GM19452 (cell line): ENCODE results near the gene RNU1-3.
"Not testable (repeated sequence)": the region's sequence is repeated elsewhere in the genome, so short reads cannot be mapped to it uniquely, and the experiment has no call there.

ENCODE experiments used
- ATAC-seq: cut with Tn5 transposase; IDR thresholded peaks from one replicate; pipeline ENCODE4 v1.9.1; 2021; ENCODE audit not compliant: unreplicated experiment

RNU1-3 gene

DNA sequence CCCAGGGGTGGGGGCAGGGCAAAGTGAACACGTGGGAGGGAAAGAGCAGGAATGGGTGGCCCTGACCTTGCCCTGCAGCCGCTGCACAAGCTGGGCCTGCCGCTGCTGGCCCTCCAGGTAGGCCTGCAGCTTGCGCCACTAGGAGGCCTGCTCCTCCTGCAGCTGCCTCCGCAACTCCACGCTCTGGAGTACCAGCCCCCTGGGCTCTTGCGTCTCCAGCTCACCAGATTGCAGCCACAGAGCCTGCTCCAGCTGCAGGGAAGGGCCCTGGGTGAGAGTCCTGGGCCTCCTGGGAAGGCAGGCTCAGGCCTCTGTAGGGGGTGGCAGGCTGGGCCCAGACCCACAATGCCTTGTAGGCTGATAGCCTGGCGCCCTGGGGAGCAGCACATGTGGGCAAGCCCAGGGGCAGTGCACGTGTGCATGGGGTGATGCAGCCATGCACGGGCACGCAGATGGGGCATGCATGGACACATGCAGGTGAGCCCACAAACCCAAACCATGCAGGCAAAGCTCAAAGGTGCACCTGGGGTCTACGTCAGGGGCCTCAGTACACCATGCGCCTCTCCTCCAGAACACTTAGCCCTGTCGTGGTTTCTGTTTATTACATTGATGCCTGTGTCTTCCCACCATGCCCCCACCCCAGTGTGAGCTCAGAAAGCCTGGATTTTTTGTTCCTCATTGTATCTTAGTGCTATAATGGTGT, 9.6 kb downstream of the RNU1-3 start:
- ATAC-seq, result not testable (repeated sequence)

DNA sequence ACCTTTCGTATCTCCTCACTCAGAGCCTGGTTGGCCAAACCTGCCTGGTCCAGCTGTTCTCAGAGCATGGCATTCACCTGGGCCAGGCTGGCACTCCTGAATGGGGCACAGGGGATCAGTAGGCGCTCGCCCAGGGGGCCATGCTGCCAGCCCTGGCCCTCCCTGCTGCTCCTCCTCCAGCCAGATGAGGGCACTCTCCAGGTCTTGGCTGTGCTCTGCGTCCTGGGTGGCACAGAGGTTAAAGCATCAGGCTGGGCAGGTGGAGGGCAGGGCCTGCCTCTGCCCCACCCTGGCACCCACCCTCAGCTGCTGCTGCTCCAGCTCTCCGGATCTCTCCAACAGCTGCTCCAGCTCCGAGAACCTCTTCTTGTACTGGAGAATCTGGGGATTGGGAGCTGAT, 10.2 kb downstream of the RNU1-3 start:
- ATAC-seq, result not testable (repeated sequence)

DNA sequence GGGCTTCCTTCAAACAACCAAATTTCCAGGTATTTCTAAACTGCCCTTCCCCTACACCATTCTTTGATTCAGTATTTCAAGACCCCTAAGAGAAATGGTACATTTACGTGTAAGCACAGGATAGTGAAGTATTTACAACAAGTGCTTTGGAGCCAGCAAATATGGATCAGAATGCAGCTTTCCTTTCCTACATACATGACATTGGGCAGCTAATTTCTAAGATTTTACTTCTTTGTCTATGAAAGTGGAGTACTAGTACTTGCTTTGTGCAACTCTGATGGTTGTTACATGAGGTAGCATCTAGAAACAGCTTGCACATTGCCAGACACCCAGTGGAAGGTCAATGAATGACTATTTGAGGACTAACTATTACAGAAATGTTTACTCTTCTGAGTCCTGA, 15.2 kb downstream of the RNU1-3 start:
- ATAC-seq, result not testable (repeated sequence)

DNA sequence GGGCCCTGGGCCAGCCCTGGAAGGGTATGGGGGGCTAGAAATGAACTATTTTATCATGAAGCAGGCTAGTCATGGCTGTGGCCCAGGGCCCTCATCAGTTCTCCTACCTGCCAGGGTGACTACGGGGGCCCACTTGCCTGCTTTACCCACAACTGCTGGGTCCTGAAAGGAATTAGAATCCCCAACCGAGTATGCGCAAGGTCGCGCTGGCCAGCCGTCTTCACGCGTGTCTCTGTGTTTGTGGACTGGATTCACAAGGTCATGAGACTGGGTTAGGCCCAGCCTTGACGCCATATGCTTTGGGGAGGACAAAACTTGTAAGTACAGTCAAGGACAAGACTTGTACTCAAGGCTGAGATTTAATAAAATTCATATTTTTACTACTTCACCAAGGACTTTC, 16.8 kb downstream of the RNU1-3 start:
- not testable (repeated sequence) for ATAC-seq

DNA sequence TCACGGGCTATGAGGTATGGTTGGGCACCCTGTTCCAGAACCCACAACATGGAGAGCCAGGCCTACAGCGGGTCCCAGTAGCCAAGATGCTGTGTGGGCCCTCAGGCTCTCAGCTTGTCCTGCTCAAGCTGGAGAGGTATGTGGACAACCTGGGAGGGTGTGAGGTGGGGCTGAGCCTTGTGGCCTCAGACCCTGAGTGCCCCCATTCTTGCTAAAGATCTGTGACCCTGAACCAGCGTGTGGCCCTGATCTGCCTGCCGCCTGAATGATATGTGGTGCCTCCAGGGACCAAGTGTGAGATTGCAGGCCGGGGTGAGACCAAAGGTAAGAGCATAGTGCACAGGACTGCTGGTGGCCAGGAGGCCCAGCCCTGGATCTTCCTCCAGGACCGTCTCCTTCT, 17.4 kb downstream of the RNU1-3 start:
- ATAC-seq, result not testable (repeated sequence)

DNA sequence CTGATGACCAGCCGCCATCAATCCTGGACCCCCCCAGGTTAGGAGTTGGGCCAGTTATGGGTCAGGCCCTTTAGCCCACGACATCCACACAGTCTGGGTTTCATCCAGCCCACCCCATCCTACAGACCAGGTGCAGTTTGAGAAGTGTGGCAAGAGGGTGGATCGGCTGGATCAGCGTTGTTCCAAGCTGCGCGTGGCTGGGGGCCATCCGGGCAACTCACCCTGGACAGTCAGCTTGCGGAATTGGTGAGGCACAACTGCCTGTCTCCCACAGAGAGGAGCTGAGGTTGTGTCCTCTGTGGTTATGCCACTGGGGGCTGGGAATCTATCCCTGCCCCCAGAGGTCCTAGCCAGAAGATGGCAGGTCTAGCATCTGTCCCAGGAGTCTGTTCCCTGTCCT, 18.0 kb downstream of the RNU1-3 start:
- ATAC-seq, result not testable (repeated sequence)

DNA sequence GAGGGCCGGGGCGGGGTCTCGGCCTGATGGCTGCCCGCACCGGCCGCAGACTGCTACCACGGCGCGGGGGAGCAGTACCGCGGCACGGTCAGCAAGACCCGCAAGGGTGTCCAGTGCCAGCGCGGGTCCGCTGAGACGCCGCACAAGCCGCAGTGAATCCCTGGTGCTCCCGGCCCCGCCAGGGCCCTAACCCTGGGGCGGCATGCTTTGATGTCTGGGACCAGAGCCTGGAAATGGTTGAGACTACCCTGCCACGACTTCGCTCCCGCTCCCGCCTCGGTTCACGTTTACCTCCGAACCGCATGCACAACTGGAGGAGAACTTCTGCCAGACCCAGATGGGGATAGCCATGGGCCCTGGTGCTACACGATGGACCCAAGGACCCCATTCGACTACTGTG, 18.5 kb downstream of the RNU1-3 start:
- not testable (repeated sequence) for ATAC-seq

DNA sequence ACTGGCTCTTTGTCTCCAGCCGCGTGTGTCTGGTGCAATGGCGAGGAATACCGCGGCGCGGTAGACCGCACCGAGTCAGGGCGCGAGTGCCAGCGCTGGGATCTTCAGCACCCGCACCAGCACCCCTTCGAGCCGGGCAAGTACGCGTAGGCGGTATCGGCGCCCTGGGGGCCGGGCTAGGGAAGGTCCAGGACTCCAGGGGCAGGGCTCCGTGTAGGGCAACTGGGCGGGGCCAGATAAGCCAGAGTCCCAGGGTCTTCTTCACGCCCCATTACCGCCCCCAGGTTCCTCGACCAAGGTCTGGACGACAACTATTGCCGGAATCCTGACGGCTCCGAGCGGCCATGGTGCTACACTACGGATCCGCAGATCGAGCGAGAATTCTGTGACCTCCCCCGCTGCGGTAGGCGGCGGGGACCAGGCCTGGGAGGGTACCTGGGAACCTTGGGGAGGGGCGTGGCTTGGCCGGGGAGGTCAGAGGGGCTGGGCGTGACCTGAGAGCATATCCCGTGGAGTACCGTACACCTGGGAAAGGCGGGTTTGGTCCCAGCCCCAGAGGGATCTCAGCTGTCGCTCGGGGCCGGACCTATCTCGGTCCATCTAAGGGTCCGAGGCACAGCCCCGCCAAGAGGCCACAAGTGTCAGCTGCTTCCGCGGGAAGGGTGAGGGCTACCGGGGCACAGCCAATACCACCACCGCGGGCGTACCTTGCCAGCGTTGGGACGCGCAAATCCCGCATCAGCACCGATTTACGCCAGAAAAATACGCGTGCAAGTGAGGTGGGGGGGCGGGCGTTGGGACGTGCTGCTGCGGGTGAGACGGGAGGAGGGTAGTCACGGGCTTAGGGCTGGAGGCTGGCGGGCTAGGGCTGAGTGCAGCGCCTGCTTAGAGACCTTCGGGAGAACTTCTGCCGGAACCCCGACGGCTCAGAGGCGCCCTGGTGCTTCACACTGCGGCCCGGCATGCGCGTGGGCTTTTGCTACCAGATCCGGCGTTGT, 19.3 kb downstream of the RNU1-3 start:
- not testable (repeated sequence) for ATAC-seq

DNA sequence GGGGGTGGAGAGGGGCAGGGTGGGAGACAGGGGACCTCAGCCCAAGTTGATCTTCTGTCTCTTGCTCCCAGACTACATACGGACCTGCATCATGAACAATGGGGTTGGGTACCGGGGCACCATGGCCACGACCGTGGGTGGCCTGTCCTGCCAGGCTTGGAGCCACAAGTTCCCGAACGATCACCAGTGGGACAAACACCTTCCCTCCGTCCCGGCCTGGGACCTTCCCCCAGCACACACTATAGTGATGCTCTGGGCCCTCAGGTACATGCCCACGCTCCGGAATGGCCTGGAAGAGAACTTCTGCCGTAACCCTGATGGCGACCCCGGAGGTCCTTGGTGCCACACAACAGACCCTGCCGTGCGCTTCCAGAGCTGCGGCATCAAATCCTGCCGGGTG, 20.0 kb downstream of the RNU1-3 start:
- not testable (repeated sequence) for ATAC-seq

DNA sequence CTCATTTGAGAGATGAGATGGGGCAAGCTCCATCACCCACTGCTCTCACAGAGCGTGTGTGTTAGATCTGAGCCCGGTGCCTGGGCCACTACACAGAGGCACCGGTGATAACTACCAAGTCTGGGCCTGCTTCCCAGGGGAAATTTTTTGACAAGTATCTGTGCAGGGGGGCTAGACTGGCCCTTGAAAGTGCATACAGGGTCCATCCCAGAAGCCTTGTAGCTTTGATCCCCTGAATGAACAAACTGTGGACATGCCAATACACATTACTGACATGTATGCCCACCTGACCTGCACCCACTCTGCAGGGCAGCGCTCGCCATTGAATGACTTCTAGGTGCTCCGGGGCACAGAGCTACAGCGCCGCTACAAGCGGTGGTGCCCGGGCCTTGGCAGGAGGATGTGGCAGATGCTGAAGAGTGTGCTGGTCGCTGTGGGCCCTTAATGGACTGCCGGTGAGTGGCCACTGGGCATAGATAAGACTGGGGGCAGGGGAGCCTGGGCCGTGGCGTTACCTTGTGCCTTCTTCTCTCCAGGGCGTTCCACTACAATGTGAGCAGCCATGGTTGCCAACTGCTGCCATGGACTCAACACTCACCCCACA, 20.6 kb downstream of the RNU1-3 start:
- not testable (repeated sequence) for ATAC-seq

DNA sequence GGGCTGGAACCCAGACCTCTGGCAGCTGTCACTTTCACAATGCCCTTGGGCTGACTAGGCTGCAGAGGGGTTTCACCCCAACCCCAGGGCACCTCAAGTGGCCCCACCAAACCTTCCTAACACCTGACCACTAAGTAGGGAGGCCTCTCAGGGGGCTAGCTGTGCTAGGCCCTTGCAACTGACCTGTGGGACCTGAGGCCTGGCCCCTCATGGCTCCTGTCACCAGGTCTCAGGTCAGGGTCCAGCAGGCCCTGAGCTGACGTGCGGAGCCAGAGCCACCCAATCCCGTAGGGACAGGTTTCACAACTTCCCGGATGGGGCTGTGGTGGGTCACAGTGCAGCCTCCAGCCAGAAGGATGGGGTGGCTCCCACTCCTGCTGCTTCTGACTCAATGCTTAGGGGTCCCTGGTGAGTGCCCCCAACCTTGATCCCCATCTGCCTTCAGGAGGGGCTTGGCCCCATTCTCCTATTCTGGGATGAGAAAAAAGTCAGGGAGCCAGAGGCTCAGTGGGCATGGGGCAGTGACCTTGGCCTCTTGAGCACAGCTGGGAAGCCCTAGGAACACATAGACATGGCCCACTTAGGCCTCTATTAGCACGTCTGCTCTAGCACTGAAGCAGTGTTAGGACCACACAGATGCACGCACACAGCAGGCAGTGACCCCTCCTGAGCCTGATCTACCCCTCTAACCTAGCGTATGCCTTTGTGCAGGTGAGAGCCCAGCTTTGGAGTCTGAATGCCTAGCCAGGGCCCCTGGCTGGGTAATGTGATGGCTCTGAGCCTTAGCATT, 21.3 kb downstream of the RNU1-3 start:
- not testable (repeated sequence) for ATAC-seq

DNA sequence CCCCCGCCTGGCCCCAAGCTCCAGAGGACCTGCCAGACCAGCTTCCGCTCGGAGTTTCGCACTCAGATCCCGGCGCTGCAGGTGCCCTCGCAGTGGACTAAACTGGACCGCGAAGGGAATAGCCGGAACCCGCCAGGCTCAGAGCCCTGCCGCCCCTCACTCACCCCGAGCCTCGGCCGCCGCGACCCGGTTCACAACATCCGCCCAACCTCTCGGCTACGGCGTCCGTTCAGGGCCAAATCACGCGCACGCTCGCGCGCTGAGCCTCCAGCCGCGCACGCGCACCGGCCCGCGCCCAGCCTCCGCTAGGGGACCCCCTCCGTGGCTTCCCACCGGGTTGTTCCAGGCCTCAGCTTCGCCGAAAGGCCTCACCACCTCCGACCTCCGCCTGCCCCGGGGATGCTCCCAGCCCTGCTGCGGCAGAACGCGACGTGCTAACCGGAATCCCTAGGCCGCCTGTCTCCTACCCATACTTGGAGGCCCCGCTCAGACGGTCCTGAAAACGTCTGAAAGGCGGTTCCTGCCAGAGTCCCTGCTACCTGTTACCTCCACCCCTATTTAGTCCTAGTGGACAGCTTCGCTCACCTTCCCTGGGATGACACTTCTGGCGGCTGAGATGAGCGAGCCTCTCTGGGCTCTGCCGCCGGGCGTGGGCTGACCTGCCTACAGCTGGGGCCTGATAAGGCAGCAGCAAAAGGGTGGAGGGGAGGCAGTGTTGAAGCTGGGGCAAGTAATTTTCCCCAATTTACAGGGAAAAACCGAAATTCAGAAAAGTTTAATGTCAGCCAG, 22.1 kb downstream of the RNU1-3 start:
- peak; percentile 71 for ATAC-seq

DNA sequence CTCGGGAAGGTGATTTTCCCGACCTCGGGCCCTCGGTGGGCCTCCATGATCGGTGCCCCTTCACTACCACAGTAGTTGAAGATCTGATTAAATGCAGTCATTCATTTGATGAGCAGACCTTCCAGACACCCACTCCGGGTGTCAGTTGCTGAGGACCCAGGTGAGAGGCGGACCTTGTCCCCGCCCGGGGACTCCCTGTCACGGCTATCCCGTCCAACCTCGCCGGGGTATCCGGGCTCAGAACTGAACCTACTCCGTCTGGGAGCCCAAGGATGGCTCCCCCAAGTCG, 22.6 kb downstream of the RNU1-3 start:
- ATAC-seq, result peak; percentile 37

DNA sequence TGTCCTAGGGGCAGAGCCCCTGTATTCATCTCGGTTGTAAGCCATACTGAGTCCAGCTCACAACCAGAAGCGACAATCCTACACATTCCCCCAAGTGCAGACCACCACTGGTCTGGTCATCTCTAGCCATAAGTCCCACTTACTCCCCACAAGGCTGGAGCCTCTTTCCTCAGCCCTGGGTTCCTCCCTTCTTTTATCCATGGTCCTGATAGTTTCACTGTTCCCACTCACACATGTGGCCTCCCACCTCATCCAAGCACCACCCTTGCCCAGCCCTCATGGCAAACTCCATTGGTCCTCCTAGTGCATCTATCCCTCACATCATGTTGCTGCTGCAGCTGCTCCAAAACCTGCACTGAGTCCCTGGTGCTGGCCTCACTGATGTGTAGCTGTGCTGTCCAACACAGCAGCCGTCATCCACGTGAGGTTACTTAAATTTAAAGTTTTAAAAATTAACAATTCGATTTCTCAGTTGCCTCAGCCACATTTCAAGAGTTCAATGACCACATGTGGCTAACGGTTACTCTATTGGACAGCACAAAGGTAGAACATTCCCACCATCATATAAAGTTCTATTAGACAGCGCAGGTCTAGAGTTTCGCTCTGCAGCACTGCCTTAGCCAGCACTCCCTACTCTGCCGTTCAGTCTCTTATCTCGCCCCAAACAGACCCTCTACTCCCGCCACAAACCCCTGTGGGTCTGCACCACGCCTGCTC, 23.1 kb downstream of the RNU1-3 start:
- peak; percentile 4 for ATAC-seq

DNA sequence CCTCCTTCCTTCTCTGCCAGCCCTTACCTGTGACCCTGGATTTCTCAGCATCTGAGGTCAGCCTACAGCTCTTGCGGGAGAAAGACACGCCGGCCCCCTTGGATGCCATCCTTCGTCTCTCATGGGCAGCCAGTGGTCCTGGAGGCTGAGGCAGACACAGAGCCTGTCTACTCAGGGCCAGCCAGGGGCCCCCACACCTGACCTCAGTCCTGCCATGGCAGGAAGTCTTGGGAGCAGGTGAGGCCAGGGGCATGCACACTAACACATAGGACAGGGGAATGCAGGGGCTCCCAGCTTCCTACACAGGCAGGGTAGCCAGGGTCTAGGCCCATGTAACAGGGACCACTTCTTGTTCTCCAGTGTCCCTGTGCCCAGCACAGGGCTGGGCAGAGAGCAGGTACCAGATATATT, 23.7 kb downstream of the RNU1-3 start:
- not testable (repeated sequence) for ATAC-seq

DNA sequence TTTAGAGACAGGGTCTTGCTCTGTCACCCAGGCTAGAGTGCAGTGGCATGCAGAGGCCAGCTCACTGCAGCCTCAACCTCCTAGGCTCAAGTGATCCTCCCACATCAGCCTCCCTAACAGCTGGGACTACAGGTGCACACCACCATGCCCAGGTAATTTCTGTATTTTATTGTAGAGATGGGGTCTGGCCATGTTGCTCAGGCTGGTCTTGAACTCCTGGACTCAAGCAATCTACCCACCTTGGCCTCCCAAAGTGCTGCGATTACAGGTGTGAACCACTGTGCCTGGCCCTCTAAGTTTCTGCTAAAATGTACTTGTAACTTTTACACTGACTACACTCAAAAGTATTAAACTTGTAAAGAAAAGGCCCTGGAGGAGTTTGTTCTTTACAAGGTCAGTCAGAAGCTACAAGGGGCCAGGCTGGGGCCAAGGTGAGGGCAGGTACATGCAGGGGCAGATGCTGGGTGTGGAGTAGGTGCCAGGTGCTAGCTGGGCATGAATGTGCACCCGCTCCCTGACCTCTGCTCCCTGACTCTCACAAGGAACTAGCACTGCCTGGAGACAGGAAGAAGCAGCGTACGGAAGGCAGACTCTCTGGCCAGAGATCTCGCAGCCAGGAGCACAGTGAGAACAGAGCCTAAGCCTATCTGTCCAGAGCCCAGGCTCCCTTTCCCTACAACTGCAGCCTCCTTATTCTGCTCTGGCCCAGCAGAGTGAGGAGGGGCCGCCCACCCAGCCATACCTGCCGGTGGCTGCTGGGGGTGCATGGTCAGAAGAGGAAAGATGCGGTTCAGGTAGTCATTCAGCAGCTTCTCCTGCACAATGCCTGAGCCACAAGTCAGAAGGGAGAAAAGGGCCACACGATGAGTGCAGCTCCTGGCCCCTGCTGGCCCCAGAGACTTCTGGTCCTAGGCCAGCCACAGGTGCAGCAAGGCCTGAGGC, 24.5 kb downstream of the RNU1-3 start:
- not testable (repeated sequence) for ATAC-seq

DNA sequence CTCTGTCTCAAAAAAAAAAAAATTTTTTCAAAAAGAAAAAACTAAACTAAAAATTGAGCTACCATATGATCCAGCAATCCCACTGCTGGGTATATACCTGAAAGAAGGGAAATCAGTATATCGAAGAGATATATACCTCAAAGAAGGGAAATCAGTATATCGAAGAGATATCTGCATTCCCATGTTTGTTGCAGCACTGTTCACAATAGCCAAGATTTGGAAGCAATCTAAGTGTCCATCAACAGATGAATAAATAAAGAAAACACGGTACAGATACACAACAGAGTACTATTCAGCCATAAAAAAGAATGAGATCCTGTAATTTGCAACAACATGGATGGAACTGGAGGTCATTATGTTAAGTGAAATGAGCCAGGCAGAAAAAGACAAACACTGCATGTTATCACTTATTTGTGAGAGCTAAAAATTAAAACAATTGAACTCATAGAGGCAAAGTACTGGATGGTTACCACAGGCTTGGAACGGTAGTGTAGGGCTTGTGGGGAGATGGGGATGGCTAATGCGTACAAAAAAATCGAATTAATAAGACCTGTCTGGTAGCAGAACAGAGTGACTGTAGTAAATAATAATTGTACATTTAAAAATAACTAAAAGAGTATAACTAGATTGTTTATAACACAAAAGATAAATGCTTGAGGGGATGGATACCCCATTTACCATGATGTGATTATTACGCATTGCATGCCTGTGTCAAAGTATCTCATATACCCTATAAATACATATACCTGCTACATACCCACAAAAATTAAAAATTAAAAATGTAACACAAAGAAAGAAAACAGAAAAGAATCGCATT, 25.4 kb downstream of the RNU1-3 start:
- not testable (repeated sequence) for ATAC-seq
